Measurements from ENCODE around the gene IL12RB1. TPM values are rescaled to one million over a fixed set of nuclear protein-coding genes. Genes with fewer than 3 reads are reported as not detected.

Gene IL12RB1
- total RNA-seq, 2 experiments from 2014 or later = 7.7 to 41.7 TPM

GRCh38 chr19:18112989-18113478 is 26.3 kb upstream of the IL12RB1 start:
- ChIA-PET POLR2A (no interaction called here), CTCF (ENCODE audit: unreplicated experiment) (interaction anchor here (0.7 kb wide), 1 partner anchor 38 kb away, joined by 3 read pairs; no protein-coding TSS in a partner anchor)
- H2AFZ ChIP-seq (ENCODE audit: low read length) = no peak overlapping the region
- DNase-seq (ENCODE audit: low spot score) = peak; percentile 81
- no TSS peak for BruUV-seq (replicated peaks)
- H4K20me1 ChIP-seq (ENCODE audit: insufficient read depth, low read length) = no peaks in the 10 kb centered on the region
- H3K36me3 ChIP-seq (ENCODE audit: insufficient read depth, low read length) = peaks cover 65% of the 10 kb centered on the region
- TF ChIP-seq EZH2phosphoT487 (IDR thresholded peaks at IDR 0.05; ENCODE audit: borderline replicate concordance, low read depth, low read length) = no peak
- peak; percentile 90 for TF ChIP-seq CTCF (conservative IDR thresholded peaks at IDR 0.05; ENCODE audit: low read length)
- peak overlapping the region; percentile 38 for H3K27ac ChIP-seq (ENCODE audit: low read depth, low read length, poor library complexity, severe bottlenecking)
- no peak overlapping the region for H3K4me3 ChIP-seq (ENCODE audit: low read depth, low read length, poor library complexity, severe bottlenecking)
- intact Hi-C loops (cut with micrococcal nuclease; ENCODE audit: unreplicated experiment) = loop anchor here (2.0 kb wide), 1 partner anchor 56 kb away; no protein-coding TSS in a partner anchor
- H3K9me3 ChIP-seq (ENCODE audit: low read length) = no peaks in the 10 kb centered on the region
- H3K4me1 ChIP-seq (ENCODE audit: insufficient read depth, low read length, poor library complexity, severe bottlenecking) = peaks cover 42% of the 10 kb centered on the region
- no peaks in the 10 kb centered on the region for H3K9me2 ChIP-seq (ENCODE audit: insufficient read depth, low read length)
- no peak overlapping the region for H3K4me2 ChIP-seq (ENCODE audit: low read length)
- no peaks in the 10 kb centered on the region for H3K79me2 ChIP-seq (ENCODE audit: insufficient read depth, low read depth, low read length)

GRCh38 chr19:18110609-18111232 is 24.0 kb upstream of the IL12RB1 start:
- no peak for DNase-seq (ENCODE audit: low spot score)
- H2AFZ ChIP-seq (ENCODE audit: low read length) = no peak overlapping the region
- no peak overlapping the region for H3K27ac ChIP-seq (ENCODE audit: low read depth, low read length, poor library complexity, severe bottlenecking)
- no peaks in the 10 kb centered on the region for H3K9me2 ChIP-seq (ENCODE audit: insufficient read depth, low read length)
- intact Hi-C loops (cut with micrococcal nuclease; ENCODE audit: unreplicated experiment) = no loop called here
- TF ChIP-seq CTCF (conservative IDR thresholded peaks at IDR 0.05; ENCODE audit: low read length) = no peak
- TF ChIP-seq EZH2phosphoT487 (IDR thresholded peaks at IDR 0.05; ENCODE audit: borderline replicate concordance, low read depth, low read length) = no peak
- no peaks in the 10 kb centered on the region for H4K20me1 ChIP-seq (ENCODE audit: insufficient read depth, low read length)
- no peak overlapping the region for H3K4me3 ChIP-seq (ENCODE audit: low read depth, low read length, poor library complexity, severe bottlenecking)
- H3K9me3 ChIP-seq (ENCODE audit: low read length) = no peaks in the 10 kb centered on the region
- peak overlapping the region; percentile 75; the same call in 1 of the 2 replicates for H3K4me2 ChIP-seq (ENCODE audit: low read length)
- CTCF ChIA-PET (ENCODE audit: unreplicated experiment) = interaction anchor here (0.5 kb wide), 1 partner anchor 300 kb away, joined by 3 read pairs; no protein-coding TSS in a partner anchor
- H3K4me1 ChIP-seq (ENCODE audit: insufficient read depth, low read length, poor library complexity, severe bottlenecking) = peaks cover 55% of the 10 kb centered on the region
- no peaks in the 10 kb centered on the region for H3K79me2 ChIP-seq (ENCODE audit: insufficient read depth, low read depth, low read length)
- no TSS peak for BruUV-seq (replicated peaks)
- peaks cover 74% of the 10 kb centered on the region for H3K36me3 ChIP-seq (ENCODE audit: insufficient read depth, low read length)
- POLR2A ChIA-PET = no interaction called here

Measured in OCI-LY7 (cell line).